Fibroblast of upper back skin (primary cell): ENCODE results near the gene ESYT2.
A peak's percentile ranks its signal among the peaks of the same experiment; 100 is the strongest.

Experiments
- DNase-seq: peaks from one replicate; pipeline ENCODE4 v3.0.0-alpha.2; 2013

The ESYT2 gene

GRCh38 chr7:158737064-158737695 lies 92.1 kb downstream of the ESYT2 start:
- DNase-seq = no peak

- DNase-seq = no peak
Measured at GRCh38 chr7:158735935-158736334, 93.4 kb downstream of the ESYT2 start.

DNA sequence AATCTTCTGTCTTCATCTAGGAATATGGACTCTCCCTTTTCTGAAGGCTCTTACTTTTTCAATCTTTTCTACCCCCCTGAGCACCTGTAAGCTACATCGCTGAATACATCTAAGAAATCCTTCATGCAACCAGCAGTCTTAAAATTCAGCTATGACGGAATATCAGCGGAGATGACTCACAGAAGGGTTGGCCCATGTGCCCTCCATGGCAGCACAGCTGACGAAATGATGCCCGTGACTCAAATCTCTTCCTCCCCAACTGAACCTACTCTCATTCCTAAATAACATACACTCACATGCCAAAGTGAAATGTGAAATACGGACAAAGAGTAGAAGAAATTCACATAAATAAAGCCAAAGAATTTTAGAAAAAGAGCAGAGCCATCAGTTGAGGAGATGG lies 94.4 kb downstream of the ESYT2 start:
- DNase-seq = no peak

DNA sequence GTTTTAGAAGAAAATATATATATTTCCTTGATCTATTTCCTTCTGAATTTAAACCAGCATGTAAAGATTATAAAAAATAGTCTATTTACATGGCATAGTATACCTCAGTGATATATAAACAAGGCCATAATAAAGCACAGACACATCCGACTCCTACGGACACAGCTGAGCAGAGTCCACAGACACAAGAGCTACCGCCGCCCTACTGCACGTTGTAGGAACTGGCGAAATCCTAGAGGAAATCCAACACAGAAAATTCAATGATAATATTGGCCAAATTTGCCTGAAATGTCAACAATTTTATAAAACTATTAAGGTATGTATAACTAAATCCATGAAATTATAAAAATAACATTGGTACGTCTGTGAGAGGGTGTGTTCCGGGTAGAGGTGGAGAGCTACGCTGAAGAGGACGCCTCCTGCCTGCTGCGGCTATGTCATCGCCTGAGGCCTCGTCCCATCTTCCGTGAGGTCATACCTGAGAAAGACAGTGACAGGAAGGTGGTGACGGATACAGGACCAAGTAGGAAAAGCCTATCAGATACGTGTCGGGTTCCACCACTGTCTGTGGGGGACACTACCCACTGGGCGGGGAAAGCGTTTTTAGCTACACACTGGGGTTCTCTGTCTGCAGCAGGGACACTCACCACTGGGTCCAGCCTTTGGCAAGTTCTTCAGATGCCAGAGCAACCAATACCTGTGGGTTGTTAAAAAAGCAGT lies 95.4 kb downstream of the ESYT2 start:
- DNase-seq = no peak

- DNase-seq = no peak
Measured at GRCh38 chr7:158733220-158733519, 96.1 kb downstream of the ESYT2 start.

- DNase-seq = peak; percentile 55
Measured at GRCh38 chr7:158732494-158733219, 96.7 kb downstream of the ESYT2 start.

GRCh38 chr7:158731761-158732160 lies 97.5 kb downstream of the ESYT2 start:
- DNase-seq = peak; percentile 10

DNA sequence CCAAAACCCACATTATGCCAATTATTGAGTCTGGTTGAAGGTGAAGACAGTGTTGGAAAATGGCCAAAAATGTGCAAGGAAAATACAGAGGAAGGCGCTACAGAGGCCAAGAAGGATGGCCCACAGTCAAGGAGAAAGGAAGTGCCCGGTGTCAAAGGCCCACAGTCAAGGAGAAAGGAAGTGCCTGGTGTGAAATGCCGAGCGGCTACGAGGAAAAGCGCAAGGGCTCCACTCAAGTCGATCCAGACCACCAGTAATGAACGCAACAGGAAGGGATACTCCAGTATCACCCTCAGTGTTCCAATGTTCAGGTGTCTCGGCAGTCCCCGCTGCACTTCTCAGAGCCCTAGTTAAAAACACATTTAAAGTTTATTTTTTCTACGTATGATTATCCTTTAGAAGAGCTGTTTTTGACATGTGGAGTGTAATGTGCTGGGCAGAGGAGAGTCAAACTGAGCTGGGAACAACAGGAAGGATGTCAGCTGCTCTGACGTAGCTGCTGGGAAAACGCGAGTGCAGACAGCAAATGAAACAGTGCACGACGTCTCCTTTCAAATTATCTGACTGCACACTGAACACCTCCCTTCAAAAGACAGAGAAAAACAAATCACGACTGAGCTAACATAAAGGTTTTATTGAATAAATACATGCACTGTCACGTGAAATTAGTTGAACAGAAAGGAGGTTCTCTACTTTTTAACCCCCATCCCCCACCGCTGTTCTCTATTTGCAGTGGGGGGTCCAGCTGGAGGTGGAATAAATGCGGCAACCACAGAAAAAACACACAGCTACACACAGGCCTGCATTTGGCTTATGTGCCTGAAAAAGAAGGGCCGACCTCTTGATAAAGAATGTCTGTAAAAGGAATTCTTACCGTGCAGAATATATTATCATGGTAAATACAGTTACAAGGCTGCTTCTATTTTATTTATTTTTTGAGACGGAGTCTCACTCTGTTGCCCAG lies 98.6 kb downstream of the ESYT2 start:
- DNase-seq = no peak

- no peak for DNase-seq
Measured at GRCh38 chr7:158729646-158730382, 99.5 kb downstream of the ESYT2 start.

DNA sequence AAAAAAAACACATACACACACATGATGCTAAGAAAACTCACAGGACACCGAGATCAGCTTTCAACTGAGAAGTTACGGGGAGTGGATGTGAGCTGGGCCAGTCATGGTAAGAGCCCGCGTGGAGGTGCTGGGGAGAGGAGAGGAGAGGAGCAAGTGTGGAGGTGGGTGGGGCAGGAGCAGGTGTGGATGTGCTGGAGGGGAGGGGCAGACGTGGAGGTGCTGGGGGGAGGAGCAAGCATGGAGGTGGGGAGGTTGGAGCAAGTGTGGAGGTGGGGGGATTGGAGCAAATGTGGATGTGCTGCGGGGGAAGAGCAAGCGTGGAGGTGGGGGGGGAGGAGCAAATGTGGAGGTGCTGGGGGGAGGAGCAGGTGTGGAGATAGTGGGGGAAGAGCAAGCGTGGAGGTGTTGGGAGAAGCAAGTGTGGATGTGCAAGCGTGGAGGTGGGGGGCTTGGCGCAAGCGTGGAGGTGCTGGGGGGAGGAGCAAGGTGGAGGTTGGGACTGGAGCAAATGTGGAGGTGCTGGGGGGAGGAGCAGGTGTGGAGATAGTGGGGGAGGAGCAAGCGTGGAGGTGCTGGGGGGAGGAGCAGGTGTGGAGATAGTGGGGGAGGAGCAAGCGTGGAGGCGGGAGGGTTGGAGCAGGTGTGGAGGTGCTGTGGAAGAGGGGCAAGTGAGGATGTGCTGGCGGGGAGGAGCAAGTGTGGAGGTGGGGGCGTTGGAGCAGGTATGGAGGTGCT lies 100.2 kb downstream of the ESYT2 start:
- no peak for DNase-seq

- DNase-seq = no peak
Measured at GRCh38 chr7:158727690-158728089, 101.6 kb downstream of the ESYT2 start.

GRCh38 chr7:158726277-158726807 lies 103.0 kb downstream of the ESYT2 start:
- no peak for DNase-seq

- no peak for DNase-seq
Measured at GRCh38 chr7:158725506-158725800, 103.9 kb downstream of the ESYT2 start.

GRCh38 chr7:158724658-158725505 lies 104.4 kb downstream of the ESYT2 start:
- DNase-seq = no peak

DNA sequence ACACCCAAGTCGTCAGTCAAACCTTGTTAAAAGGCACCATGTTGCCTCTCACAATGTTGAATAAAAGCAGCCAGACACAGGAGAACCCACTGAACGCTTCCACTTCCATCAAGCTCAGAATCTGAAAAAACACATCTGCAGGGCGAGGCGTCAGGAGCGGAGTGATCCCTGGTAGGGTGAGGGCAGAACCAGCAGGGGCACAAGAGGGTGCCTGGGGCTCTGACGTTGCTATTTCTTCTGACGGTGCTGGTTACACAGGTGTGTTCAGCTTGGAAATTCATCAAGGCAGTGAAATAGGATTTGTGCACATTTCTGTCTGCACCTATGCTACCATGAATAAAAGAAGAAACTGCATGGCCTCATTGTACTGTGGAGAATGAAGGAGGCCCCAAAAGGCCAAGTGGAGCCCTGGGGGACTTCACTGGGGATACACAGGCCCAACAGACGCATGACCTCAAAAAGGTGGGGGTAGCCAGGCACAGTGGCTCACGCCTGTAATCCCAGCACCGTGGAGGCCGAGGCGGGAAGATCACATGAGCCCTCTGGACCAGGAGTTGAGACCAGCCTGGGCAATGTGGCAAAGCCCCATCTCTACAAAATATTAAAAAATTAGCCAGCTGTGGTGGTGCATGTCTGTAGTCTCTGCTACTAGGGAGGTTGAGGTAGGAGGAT lies 105.5 kb downstream of the ESYT2 start:
- no peak for DNase-seq

- no peak for DNase-seq
Measured at GRCh38 chr7:158723266-158723665, 106.0 kb downstream of the ESYT2 start.

DNA sequence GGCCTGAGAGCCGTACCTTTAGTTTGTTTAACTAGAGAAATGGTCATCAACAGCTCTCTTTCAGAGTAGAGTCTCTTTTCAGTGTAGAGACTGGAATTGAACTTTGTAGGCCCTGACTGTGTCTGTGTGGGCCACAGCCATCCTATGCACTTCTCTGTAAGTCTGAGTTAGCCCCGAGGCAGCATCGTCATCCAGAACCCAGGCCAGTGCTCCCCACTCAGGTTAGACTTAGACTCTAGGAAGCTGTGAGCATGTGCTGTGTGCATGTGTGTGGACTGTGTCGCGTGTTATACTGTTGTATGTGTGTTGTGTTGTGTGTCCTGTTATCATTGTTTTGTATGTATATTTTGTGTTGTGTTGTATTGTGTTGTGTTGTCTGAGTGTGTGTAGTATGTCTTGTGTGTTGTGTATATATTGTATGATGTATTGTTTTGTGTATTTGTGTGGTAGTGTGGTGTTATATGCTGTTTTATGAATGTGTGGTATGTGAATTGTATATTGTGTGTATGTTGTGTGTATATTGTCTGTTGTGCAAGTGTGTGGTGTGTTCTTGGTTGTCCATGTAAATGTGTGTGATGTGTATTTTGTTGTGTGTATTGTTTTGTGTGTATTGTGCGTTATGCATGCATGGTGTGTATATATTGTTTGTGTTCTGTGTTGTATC lies 106.6 kb downstream of the ESYT2 start:
- DNase-seq = no peak

DNA sequence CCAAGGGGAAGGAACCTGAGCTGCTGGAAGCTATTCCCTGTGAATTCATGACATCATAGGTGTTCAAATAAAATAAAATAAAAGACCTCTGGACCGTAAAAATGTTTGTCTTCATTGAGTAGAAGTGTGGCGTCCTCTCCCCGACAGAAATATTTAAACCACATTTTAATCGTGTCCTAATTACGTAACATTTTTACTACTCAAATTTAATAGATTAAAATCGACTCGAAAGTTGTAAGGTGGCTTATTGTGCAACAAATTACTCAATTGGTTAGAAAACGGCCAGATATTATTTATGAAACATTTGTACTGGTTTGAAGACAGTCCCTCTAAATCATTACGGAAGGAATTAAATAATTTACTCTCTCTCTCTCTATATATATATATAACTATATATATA lies 109.2 kb downstream of the ESYT2 start:
- DNase-seq = no peak

DNA sequence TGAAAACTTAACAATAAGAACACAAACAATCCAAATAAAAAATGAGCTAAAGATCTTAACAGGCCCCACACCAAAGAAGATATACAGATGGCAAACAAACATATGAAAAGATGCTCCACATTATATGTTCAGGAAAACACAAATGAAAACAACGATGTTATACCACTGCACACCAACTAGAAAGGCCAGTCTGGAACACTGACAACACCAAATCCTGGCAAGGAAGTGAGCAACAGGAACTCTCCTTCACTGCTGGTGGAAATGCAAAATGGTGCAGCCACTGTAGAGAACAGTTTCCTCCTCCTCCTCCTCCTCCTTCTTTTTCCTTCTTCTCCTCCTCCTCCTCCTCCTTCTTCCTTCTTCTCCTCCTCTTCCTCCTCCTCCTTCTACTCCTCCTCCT lies 112.5 kb downstream of the ESYT2 start:
- no peak for DNase-seq
